Mucosa of descending colon (tissue), 3 donors: ENCODE data around the gene ZDHHC16. TPM values are rescaled to one million over a fixed set of nuclear protein-coding genes. Genes with fewer than 3 reads are reported as not detected.

Experiments used
- ATAC-seq: fragments of 200-7000 bp; cut with Tn5 transposase; one replicate; pipeline ENCODE4 v1.9.1; 2020; ENCODE audit warnings: mild to moderate bottlenecking, moderate library complexity
- DNase-seq, 3 donors: peaks; one replicate each; pipeline ENCODE4 v3.0.0-alpha.2; 2020
- H3K36me3 ChIP-seq: fragments of 200-600 bp; one replicate; pipeline ENCODE4 v1.8.0; 2021; ENCODE audit warnings: low read depth, mild to moderate bottlenecking
- H3K4me1 ChIP-seq: fragments of 200-600 bp; one replicate; pipeline ENCODE4 v1.8.0; 2021; ENCODE audit warnings: low read depth, mild to moderate bottlenecking
- H3K4me3 ChIP-seq: fragments of 200-600 bp; one replicate; pipeline ENCODE4 v1.8.0; 2021; ENCODE audit warnings: mild to moderate bottlenecking
- H3K9me3 ChIP-seq: fragments of 200-600 bp; one replicate; pipeline ENCODE4 v1.8.0; 2021; ENCODE audit warnings: mild to moderate bottlenecking
- CTCF ChIP-seq: fragments of 200-600 bp; IDR thresholded peaks from one replicate; pipeline ENCODE4 v1.8.0; 2022; ENCODE audit warnings: antibody characterized with exemption, mild to moderate bottlenecking
- intact Hi-C, 2 donors: fragments of 100-400 bp; cut with DNase I in 1 of 2; cut with micrococcal nuclease in 1 of 2; formaldehyde crosslinking; loops; one replicate each; pipeline versions ENCODE4 v1.11.0 to v1.11.1; 2022; cut with DNase I, micrococcal nuclease
- total RNA-seq, 3 donors: library from RNA; stranded (reverse); fragmentation: NEBNext Ultra II Directional in 2 of 3; extraction: Animal tissue kit (Norgen Biotek cat#: 25700) in 2 of 3; gene quantifications; one replicate each; pipeline versions ENCODE4 v1.2.1 to v1.2.4, GENCODE V29; 2021 to 2023
- donor health status: DM: no; HTN: no; CAD: no; lungs with moderate emphysema.
- donor health status: DM: no; HTN: no; CAD: no.
- donor health status: DM: no; HTN: yes; CAD: no.

ZDHHC16 gene
- total RNA-seq, 3 donors from 2014 or later: 28.8 to 37.0 (median 29.5) TPM

DNA sequence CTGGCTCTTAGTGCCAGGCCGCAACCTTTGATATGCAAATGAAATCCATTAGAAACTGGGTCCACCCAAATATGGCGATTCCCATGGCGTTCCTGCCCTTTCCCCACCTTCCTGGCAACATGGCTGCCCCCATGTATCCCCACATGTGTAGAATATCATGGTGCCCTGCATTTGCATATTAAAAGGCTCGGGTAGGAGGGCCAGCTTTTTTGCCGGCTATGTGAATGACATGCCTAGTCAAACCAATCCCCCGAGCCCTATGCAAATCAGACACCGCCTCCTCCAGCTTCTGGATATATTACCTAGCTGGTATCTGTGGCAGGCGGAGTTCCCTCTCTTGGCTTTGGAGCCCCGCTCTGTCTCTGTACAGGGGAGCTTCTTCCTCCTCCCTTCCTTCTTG, 34.0 kb downstream of the ZDHHC16 start:
- Histone ChIP-seq H3K36me3 (peaks cover 12% of the 10 kb centered on the region), H3K4me3 (no peak overlapping the region), H3K4me1 (no peaks in the 10 kb centered on the region), H3K9me3 (no peaks in the 10 kb centered on the region)
- no peak for TF ChIP-seq CTCF
- ATAC-seq (no peak), DNase-seq (no peak)
- intact Hi-C loops: no loop called here

DNA sequence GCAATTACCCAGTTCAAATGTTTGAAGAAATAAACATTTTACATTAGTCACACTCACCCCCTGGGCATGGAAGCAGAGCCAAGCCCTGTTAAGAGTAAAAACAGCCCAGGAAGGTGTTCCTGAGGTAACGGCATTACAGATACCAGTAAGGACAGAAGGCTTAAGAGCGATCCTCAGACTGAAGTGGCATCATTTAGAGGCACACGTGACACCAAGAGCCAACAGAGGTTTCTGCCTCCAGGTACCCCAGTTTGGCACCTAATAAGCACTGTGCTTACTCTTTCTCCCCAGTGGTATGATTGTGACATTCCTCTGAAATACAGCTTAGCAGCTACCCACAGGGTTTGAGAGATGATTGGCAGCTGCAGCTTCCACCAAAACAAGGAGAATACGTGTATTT, 35.1 kb downstream of the ZDHHC16 start:
- no peaks in the 10 kb centered on the region for H3K9me3 ChIP-seq
- intact Hi-C loops: no loop called here
- ATAC-seq (no peak), DNase-seq (no peak)
- no peak for TF ChIP-seq CTCF
- H3K4me1 ChIP-seq: no peaks in the 10 kb centered on the region
- no peak overlapping the region for H3K4me3 ChIP-seq
- peaks cover 12% of the 10 kb centered on the region for H3K36me3 ChIP-seq

DNA sequence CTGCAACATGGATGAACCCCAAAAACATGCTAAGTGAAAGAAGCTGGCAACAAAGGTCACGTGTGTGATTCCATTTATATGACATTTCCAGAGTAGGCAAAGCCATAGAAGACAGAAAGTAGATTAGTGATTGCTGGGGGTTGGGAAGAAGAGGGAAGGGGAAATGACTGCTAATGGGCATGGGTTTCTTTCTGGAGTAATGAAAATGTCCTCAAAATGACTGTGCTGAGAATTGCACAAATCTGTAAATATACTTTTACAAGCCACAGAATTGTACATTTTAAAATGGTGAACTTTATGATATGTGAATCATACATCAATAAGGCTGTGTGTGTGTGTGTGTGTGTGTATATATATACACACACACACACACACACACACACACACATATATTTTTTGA, 36.4 kb downstream of the ZDHHC16 start:
- ATAC-seq (no peak), DNase-seq (no peak)
- intact Hi-C loops: no loop called here
- TF ChIP-seq CTCF: no peak
- peaks cover 8% of the 10 kb centered on the region for H3K36me3 ChIP-seq
- H3K4me3 ChIP-seq: no peak overlapping the region
- no peaks in the 10 kb centered on the region for H3K4me1 ChIP-seq
- H3K9me3 ChIP-seq: no peaks in the 10 kb centered on the region

- DNase-seq: no peak
- no peak for ATAC-seq
- no peaks in the 10 kb centered on the region for H3K9me3 ChIP-seq
- intact Hi-C loops: no loop called here
- TF ChIP-seq CTCF: no peak
- H3K36me3 ChIP-seq: peaks cover 4% of the 10 kb centered on the region
- no peak overlapping the region for H3K4me3 ChIP-seq
- no peaks in the 10 kb centered on the region for H3K4me1 ChIP-seq
Measured at GRCh38 chr10:97483506-97483905, 37.5 kb downstream of the ZDHHC16 start.

GRCh38 chr10:97483921-97484320, 37.9 kb downstream of the ZDHHC16 start:
- no peaks in the 10 kb centered on the region for H3K4me1 ChIP-seq
- H3K36me3 ChIP-seq: peaks cover 4% of the 10 kb centered on the region
- H3K9me3 ChIP-seq: no peaks in the 10 kb centered on the region
- no peak for TF ChIP-seq CTCF
- no peak for DNase-seq
- H3K4me3 ChIP-seq: no peak overlapping the region
- no peak for ATAC-seq
- intact Hi-C loops: no loop called here

DNA sequence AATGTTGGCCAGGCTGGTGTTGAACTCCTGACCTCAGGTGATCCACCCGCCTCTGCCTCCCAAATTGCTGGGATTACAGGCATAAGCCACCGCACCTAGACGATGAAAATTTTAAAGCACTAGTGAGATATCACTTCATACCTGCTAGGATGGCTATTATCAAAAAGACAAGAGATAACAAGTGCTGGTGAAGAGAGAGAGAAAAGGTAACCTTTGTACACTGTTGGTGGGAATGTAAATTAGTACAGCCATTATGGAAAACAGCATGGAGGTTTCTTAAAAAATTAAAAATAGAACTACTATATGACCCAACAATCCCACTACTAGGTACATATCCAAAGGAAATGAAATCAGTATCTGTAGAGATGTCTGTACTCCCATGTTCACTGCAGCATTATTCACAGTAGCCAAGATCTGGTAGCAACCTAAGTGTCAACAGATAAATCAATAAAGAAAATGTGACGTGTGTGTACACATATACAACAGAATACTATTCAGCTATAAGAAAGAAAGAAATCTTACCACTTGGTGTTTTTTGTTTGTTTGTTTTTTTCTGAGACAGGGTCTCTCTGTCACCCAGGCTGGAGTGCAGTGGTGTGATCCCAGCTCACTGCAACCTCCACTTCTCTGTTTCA, 39.8 kb downstream of the ZDHHC16 start:
- H3K4me1 ChIP-seq: no peaks in the 10 kb centered on the region
- ATAC-seq (no peak), DNase-seq (no peak)
- TF ChIP-seq CTCF: no peak
- H3K36me3 ChIP-seq: no peaks in the 10 kb centered on the region
- intact Hi-C loops: no loop called here
- H3K9me3 ChIP-seq: no peaks in the 10 kb centered on the region
- no peak overlapping the region for H3K4me3 ChIP-seq
